ENCODE data around the gene RXRA.

Gene RXRA

DNA sequence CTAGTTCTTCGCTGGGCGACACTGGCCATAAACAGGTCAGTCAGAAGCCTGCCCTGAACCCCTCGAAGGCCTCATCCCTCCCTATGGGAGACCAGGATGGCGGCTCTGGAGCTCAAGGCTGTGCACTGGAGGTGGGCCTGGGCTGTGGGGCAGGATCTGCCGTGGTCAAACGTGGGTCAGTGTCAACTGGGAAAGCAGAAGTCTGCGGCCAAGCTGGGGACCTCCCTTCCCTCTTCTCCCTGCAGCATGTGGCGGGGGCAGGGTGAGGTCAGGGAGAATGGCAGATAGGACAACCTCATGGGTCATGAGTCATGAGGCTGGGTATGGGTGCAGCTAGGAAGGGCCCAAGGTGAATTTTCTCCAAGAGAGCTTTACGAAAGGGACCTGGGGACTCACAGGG is 132.9 kb downstream of the RXRA start:
- Histone ChIP-seq H3K27ac (ENCODE audit: low read depth, low read length) (no peak overlapping the region), H3K9ac (ENCODE audit: low read length) (no peak overlapping the region)

DNA sequence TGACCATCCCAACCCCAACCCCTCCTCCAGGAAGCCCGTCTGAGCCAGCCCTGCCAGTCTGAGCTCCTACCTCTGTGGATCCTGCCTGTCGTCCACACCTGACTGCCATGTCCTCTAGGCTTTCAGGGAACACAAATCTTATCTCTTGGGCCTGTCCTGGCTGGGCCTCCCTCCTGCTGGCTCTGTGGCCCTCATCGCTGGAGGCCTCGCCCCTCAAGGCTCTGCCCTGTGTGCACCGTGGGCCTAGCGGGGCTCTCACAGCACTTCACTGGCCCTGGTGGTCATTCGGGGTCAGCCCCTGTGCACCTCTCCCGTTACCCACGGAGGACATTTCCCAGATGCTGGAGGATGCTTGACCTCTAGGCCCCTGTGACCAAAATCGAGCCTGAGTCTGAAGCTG is 133.3 kb downstream of the RXRA start:
- H3K9me3 ChIP-seq (ENCODE audit: control insufficient read depth, insufficient read depth, low read depth, low read length) = peaks cover 4% of the 10 kb centered on the region; the same call in 1 of the 2 replicates
- H3K9ac ChIP-seq (ENCODE audit: low read length) = no peak overlapping the region
- H3K4me1 ChIP-seq (ENCODE audit: control insufficient read depth, insufficient read depth, low read length) = peaks cover under 1% of the 10 kb centered on the region; the same call in 1 of the 2 replicates

More for the DNA sequence above, 132.9 kb downstream of the RXRA start:
- Histone ChIP-seq H3K36me3 (ENCODE audit: control insufficient read depth, insufficient read depth, low read length) (no peaks in the 10 kb centered on the region), H3K9me3 (ENCODE audit: control insufficient read depth, insufficient read depth, low read depth, low read length) (peaks cover 4% of the 10 kb centered on the region; the same call in 1 of the 2 replicates), H3K4me1 (ENCODE audit: control insufficient read depth, insufficient read depth, low read length) (peaks cover 3% of the 10 kb centered on the region; the same call in 1 of the 2 replicates), H3K4me3 (ENCODE audit: low read depth, low read length) (no peak overlapping the region), H3K27me3 (ENCODE audit: control insufficient read depth, insufficient read depth, low read length) (no peaks in the 10 kb centered on the region)

DNA sequence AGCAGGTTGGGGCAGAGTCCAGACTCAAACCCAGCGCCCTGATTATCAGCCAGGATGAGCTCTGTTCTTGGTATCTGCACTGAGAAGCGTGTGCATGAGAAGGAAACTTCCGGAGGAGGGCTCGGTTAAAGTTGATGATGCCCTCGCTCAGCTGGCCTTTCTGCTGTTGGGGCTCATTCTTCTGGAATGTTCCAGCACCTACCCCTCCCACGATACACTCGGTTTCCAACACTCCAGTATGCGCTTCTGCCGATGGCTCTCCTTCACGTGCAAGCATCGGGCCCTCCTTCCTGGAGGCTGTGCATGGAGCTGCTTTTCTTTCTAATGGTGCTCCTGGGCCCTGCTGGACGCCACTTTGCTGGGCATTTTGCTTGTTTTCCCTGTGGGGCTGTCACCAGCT is 134.0 kb downstream of the RXRA start:
- Histone ChIP-seq H3K9ac (ENCODE audit: low read length) (no peak overlapping the region), H3K4me1 (ENCODE audit: control insufficient read depth, insufficient read depth, low read length) (no peaks in the 10 kb centered on the region)

More for the DNA sequence above, 133.3 kb downstream of the RXRA start:
- H3K36me3 ChIP-seq (ENCODE audit: control insufficient read depth, insufficient read depth, low read length) = no peaks in the 10 kb centered on the region
- no peaks in the 10 kb centered on the region for H3K27me3 ChIP-seq (ENCODE audit: control insufficient read depth, insufficient read depth, low read length)
- no peak overlapping the region for H3K4me3 ChIP-seq (ENCODE audit: low read depth, low read length)
- H3K27ac ChIP-seq (ENCODE audit: low read depth, low read length) = no peak overlapping the region

DNA sequence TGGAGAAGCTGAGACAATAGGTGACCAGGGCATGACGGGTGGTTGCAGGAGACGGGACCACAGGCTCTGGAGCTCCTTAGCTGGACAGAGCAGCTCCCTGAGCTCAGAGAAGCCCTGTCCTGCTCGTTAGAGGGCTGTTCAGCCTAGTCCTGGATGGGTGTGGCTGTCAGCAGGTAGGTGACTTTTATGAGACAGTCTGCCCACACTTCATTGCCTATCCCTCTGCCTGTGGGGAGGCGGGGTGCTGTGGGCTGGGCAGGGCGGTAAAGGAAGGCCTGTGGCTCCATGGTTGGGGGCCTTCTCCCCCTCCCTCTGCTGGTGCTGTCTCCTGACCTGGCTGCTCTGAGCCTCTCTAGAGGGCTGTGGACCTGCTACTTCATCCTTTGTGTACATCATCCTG is 134.6 kb downstream of the RXRA start:
- no peak overlapping the region for H3K27ac ChIP-seq (ENCODE audit: low read depth, low read length)
- H3K4me1 ChIP-seq (ENCODE audit: control insufficient read depth, insufficient read depth, low read length) = no peaks in the 10 kb centered on the region
- H3K9me3 ChIP-seq (ENCODE audit: control insufficient read depth, insufficient read depth, low read depth, low read length) = peaks cover 4% of the 10 kb centered on the region; the same call in 1 of the 2 replicates
- no peak overlapping the region for H3K4me3 ChIP-seq (ENCODE audit: low read depth, low read length)
- H3K27me3 ChIP-seq (ENCODE audit: control insufficient read depth, insufficient read depth, low read length) = no peaks in the 10 kb centered on the region
- H3K36me3 ChIP-seq (ENCODE audit: control insufficient read depth, insufficient read depth, low read length) = no peaks in the 10 kb centered on the region
- H3K9ac ChIP-seq (ENCODE audit: low read length) = no peak overlapping the region

More for the DNA sequence above, 134.0 kb downstream of the RXRA start:
- H3K27ac ChIP-seq (ENCODE audit: low read depth, low read length) = no peak overlapping the region
- H3K36me3 ChIP-seq (ENCODE audit: control insufficient read depth, insufficient read depth, low read length) = no peaks in the 10 kb centered on the region
- no peak overlapping the region for H3K4me3 ChIP-seq (ENCODE audit: low read depth, low read length)
- peaks cover 4% of the 10 kb centered on the region; the same call in 1 of the 2 replicates for H3K9me3 ChIP-seq (ENCODE audit: control insufficient read depth, insufficient read depth, low read depth, low read length)
- H3K27me3 ChIP-seq (ENCODE audit: control insufficient read depth, insufficient read depth, low read length) = no peaks in the 10 kb centered on the region

DNA sequence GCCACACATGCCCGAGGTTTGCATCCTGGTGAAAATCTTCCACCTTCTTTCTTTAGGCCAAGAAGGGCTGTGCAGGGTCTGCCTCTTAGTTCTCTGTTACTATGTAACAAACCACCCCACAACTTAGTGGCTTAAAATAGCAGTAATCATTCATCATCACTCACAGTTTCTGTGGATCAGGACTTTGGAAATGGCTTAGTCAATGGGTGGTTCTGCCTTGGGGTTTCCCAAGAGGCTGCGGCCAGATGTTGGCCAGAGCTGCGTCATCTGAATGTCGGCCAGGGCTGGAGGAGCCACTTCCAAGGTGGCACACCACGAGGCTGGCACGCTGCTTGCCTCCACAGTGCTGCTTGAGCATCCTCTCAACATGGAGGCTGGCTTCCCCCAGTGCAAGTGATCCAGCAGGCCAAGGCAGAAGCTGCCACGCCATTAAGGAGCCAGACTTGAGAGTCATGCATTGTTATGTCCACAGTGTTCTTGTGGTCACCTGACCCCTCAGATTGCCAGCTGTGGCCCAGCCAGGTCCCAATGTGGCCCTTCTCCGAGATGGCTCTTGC is 135.2 kb downstream of the RXRA start:
- H3K4me1 ChIP-seq (ENCODE audit: control insufficient read depth, insufficient read depth, low read length) = no peaks in the 10 kb centered on the region
- H3K9me3 ChIP-seq (ENCODE audit: control insufficient read depth, insufficient read depth, low read depth, low read length) = peaks cover 4% of the 10 kb centered on the region; the same call in 1 of the 2 replicates
- no peaks in the 10 kb centered on the region for H3K36me3 ChIP-seq (ENCODE audit: control insufficient read depth, insufficient read depth, low read length)
- no peaks in the 10 kb centered on the region for H3K27me3 ChIP-seq (ENCODE audit: control insufficient read depth, insufficient read depth, low read length)
- no peak overlapping the region for H3K9ac ChIP-seq (ENCODE audit: low read length)
- no peak overlapping the region for H3K27ac ChIP-seq (ENCODE audit: low read depth, low read length)
- H3K4me3 ChIP-seq (ENCODE audit: low read depth, low read length) = no peak overlapping the region

DNA sequence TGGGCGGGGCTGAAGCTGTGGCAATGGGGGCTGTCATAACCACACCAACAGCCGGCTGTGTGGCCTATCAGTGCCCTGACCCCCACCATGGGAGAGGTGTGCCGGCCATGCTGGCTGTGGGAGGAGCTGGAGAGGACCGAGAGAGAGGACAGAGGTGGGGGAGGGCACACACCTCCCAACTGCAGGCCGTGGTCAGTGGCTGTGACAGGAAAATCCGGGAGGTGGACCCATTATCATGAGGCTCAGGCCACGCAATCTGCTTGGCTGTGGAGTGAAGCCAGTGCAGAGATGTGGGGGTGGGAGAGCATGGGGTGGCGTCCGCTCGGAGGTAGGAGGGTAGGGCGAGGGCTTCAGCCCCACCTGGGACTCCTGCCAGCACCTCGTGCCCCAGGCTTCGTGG is 136.1 kb downstream of the RXRA start:
- no peak overlapping the region for H3K27ac ChIP-seq (ENCODE audit: low read depth, low read length)
- no peaks in the 10 kb centered on the region for H3K27me3 ChIP-seq (ENCODE audit: control insufficient read depth, insufficient read depth, low read length)
- H3K4me3 ChIP-seq (ENCODE audit: low read depth, low read length) = no peak overlapping the region
- peaks cover 4% of the 10 kb centered on the region; the same call in 1 of the 2 replicates for H3K9me3 ChIP-seq (ENCODE audit: control insufficient read depth, insufficient read depth, low read depth, low read length)
- H3K4me1 ChIP-seq (ENCODE audit: control insufficient read depth, insufficient read depth, low read length) = no peaks in the 10 kb centered on the region
- no peak overlapping the region for H3K9ac ChIP-seq (ENCODE audit: low read length)
- no peaks in the 10 kb centered on the region for H3K36me3 ChIP-seq (ENCODE audit: control insufficient read depth, insufficient read depth, low read length)

DNA sequence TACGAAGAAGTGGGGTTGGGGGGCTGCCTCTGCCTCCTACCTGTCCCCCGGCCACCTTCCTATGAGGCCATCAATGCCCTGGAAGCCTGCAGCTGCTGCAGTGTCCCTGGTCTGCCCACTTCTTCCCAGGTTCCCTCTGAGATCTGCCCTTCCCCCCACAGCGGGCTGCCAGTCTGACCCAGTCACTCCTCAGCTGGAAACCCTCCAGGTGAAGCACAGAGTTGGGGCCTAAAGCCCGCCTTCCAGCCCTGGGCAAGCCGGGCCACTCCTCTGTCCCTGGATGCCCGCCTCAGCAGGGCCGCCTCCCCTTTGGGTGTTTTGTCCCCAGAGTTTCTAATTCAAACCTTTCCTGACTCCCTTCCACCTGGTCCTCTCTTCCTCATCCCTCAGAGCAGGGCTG is 137.0 kb downstream of the RXRA start:
- H3K9ac ChIP-seq (ENCODE audit: low read length) = no peak overlapping the region
- H3K9me3 ChIP-seq (ENCODE audit: control insufficient read depth, insufficient read depth, low read depth, low read length) = peaks cover 4% of the 10 kb centered on the region; the same call in 1 of the 2 replicates
- H3K4me1 ChIP-seq (ENCODE audit: control insufficient read depth, insufficient read depth, low read length) = no peaks in the 10 kb centered on the region
- H3K4me3 ChIP-seq (ENCODE audit: low read depth, low read length) = no peak overlapping the region
- H3K36me3 ChIP-seq (ENCODE audit: control insufficient read depth, insufficient read depth, low read length) = no peaks in the 10 kb centered on the region
- H3K27ac ChIP-seq (ENCODE audit: low read depth, low read length) = no peak overlapping the region
- no peaks in the 10 kb centered on the region for H3K27me3 ChIP-seq (ENCODE audit: control insufficient read depth, insufficient read depth, low read length)

DNA sequence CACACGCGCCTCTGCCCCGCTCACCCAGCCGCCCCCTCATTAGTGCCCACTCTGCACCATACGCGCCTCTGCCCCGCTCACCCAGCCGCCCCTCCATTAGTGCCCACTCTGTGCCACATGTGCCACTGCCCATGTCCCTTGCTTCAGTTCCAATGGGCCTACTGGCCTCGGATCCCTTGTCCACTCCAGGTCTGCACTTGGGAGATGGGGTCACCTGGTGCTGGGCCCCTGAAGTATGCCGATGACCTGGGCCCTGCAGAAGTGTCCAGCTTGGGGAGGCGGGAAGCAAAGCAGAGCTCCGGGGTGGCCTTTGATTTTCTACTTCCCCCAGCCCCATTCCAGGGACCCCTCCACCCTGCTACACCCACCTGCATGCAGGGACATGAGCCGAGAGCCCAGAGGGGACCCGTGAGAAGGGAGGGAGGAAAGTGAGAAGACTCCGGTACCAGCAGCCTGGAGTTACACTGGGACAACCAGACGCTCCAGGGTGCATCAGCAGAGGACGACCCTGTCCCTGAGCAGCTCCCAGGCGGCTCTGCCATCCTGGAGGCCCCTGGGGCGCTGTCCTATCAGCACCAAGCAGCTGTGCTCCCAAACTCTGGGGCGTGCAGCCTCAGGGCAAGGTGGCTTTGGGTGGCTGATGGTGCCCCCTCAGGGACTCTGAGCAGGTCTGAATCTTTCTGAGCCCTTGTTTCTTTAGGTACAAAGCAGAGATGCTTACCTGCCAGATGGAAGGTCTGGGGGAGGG is 140.8 kb downstream of the RXRA start:
- no peaks in the 10 kb centered on the region for H3K27me3 ChIP-seq (ENCODE audit: control insufficient read depth, insufficient read depth, low read length)
- no peaks in the 10 kb centered on the region for H3K4me1 ChIP-seq (ENCODE audit: control insufficient read depth, insufficient read depth, low read length)
- no peaks in the 10 kb centered on the region for H3K36me3 ChIP-seq (ENCODE audit: control insufficient read depth, insufficient read depth, low read length)
- no peak overlapping the region for H3K9ac ChIP-seq (ENCODE audit: low read length)
- no peaks in the 10 kb centered on the region for H3K9me3 ChIP-seq (ENCODE audit: control insufficient read depth, insufficient read depth, low read depth, low read length)
- H3K27ac ChIP-seq (ENCODE audit: low read depth, low read length) = no peak overlapping the region
- H3K4me3 ChIP-seq (ENCODE audit: low read depth, low read length) = no peak overlapping the region

DNA sequence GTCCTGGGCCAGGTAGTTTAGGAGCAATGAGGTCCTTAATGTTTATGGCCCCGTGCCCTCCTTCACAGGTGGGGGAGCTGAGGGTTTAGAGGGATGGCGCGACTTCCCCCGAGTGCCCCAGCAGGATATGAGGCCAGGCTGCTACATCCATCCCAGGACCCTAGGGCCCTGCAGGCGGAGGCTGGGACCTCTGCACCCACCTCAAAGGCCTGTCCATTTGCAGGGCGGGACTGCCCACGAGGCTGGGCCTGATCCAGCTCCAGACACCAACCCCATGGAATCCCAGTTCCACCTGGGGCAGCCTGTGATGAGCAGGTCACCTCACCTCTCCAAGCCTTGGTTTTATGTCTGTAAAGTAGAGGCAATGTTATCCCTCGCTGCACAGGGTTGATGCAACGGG is 142.1 kb downstream of the RXRA start:
- Histone ChIP-seq H3K9ac (ENCODE audit: low read length) (no peak overlapping the region), H3K4me3 (ENCODE audit: low read depth, low read length) (no peak overlapping the region), H3K4me1 (ENCODE audit: control insufficient read depth, insufficient read depth, low read length) (no peaks in the 10 kb centered on the region), H3K27me3 (ENCODE audit: control insufficient read depth, insufficient read depth, low read length) (no peaks in the 10 kb centered on the region), H3K27ac (ENCODE audit: low read depth, low read length) (no peak overlapping the region), H3K36me3 (ENCODE audit: control insufficient read depth, insufficient read depth, low read length) (no peaks in the 10 kb centered on the region), H3K9me3 (ENCODE audit: control insufficient read depth, insufficient read depth, low read depth, low read length) (no peaks in the 10 kb centered on the region)

DNA sequence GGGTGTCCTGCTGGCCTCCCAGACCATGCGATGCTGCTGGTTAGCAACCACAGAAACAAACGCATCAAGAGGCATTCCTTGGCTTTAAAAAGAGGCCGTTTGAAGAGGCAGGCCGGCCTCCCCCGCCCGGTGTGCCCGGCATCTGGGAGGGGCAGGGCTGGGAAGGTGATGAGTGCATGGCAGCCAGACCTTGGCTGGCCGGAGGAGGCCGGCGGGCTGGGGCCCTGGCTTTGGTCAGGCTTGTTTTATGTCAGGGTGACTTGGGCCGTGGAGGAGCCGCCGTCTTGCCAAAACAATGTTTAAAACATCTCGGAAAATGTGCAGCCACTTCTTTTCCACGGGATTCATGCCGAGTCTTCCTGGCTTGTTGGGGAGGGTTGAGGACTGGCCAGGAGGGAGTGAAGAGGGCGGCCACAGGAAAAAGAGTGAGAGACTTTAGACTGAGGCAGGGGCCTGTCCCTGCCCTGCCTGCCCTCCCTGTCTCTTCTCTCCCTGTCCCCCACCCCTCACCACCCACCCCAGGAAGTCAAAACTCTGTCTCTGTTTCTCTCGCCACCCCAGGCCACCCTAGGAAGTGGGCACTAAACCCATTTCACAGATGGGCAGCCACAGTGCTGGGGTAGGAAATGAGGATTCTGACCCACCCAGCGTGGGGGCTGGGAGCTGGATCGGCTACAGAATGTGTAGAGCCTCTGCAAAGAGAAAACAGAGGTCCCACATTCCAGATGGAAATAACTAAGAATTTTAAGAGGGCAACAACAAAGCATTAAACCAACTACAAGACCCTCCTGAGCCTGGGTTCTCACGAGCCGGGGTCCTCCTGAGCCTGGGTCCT is 143.0 kb downstream of the RXRA start:
- H3K27ac ChIP-seq (ENCODE audit: low read depth, low read length) = no peak overlapping the region

DNA sequence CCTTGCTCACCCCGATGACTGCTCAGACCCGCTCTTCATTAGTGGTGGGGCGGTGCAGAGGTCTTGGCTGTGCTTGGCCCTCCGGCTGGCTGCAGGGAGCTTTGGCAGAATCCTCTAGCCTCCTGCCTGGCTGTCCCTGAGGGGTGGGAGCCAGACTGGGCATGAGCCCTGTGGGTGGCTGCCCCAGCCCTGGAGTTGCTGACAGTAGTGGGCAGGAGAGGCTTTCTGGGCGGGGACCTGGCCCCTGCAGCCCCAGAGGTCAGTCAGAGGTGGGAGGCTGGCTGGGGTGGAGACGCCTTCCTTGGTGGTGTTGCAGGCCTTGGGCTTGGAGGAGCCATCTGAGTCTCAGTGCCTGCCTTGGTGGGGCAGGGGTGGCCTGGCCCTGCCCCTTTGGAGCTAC is 146.0 kb downstream of the RXRA start:
- Histone ChIP-seq H3K9ac (ENCODE audit: low read length) (no peak overlapping the region), H3K27me3 (ENCODE audit: control insufficient read depth, insufficient read depth, low read length) (no peaks in the 10 kb centered on the region), H3K36me3 (ENCODE audit: control insufficient read depth, insufficient read depth, low read length) (no peaks in the 10 kb centered on the region), H3K9me3 (ENCODE audit: control insufficient read depth, insufficient read depth, low read depth, low read length) (no peaks in the 10 kb centered on the region), H3K27ac (ENCODE audit: low read depth, low read length) (no peak overlapping the region), H3K4me1 (ENCODE audit: control insufficient read depth, insufficient read depth, low read length) (no peaks in the 10 kb centered on the region), H3K4me3 (ENCODE audit: low read depth, low read length) (no peak overlapping the region)

More for the DNA sequence above, 143.0 kb downstream of the RXRA start:
- Histone ChIP-seq H3K9me3 (ENCODE audit: control insufficient read depth, insufficient read depth, low read depth, low read length) (no peaks in the 10 kb centered on the region), H3K36me3 (ENCODE audit: control insufficient read depth, insufficient read depth, low read length) (no peaks in the 10 kb centered on the region), H3K4me1 (ENCODE audit: control insufficient read depth, insufficient read depth, low read length) (no peaks in the 10 kb centered on the region), H3K9ac (ENCODE audit: low read length) (no peak overlapping the region), H3K4me3 (ENCODE audit: low read depth, low read length) (no peak overlapping the region), H3K27me3 (ENCODE audit: control insufficient read depth, insufficient read depth, low read length) (no peaks in the 10 kb centered on the region)
